OCI-LY3 (cell line): Measurements from ENCODE around the gene DOCK1.

Experiments
- H2AFZ ChIP-seq: fragments of 200-600, 300-600 bp; shearing (Covaris generic); 2 replicates; pipeline ENCODE4 v1.6.0; 2014; ENCODE audit warnings: antibody characterized with exemption, low read depth, low read length
- H3K27ac ChIP-seq: fragments of 200-600, 300-600 bp; sonication (generic); 2 replicates; pipeline ENCODE4 v1.5.1; 2014; ENCODE audit warnings: mild to moderate bottlenecking, low read length, moderate library complexity, mixed read lengths
- H3K27me3 ChIP-seq: fragments of 200-600, 300-600 bp; sonication (generic); 2 replicates; pipeline ENCODE4 v1.6.1; 2014; ENCODE audit warnings: low read depth, low read length, mixed read lengths
- H3K36me3 ChIP-seq: fragments of 200-600, 300-600 bp; sonication (generic); replicated peaks from 2 replicates; pipeline ENCODE3; 2014; ENCODE audit warnings: low read depth, low read length, mixed read lengths
- H3K4me1 ChIP-seq: fragments of 300-600, 200-600 bp; sonication (generic); 2 replicates; pipeline ENCODE4 v1.6.1; 2014; ENCODE audit warnings: low read length, mixed read lengths
- H3K4me2 ChIP-seq: fragments of 200-600, 300-600 bp; sonication (generic); 2 replicates; pipeline ENCODE4 v1.6.1; 2014; ENCODE audit warnings: low read length, mixed read lengths
- H3K4me3 ChIP-seq: fragments of 300-600, 200-600 bp; sonication (generic); 2 replicates; pipeline ENCODE4 v1.5.1; 2014; ENCODE audit warnings: antibody characterized with exemption, mild to moderate bottlenecking, low read length, moderate library complexity
- H3K79me2 ChIP-seq: fragments of 300-600, 200-600 bp; shearing (Covaris generic); 2 replicates; pipeline ENCODE4 v1.6.1; 2014; ENCODE audit warnings: mild to moderate bottlenecking, low read length, mixed read lengths
- H3K9ac ChIP-seq: fragments of 300-600, 200-600 bp; shearing (Covaris generic); 2 replicates; pipeline ENCODE4 v1.6.0; 2014; ENCODE audit warnings: mild to moderate bottlenecking, low read length, moderate library complexity
- H3K9me3 ChIP-seq: fragments of 200-600, 300-600 bp; shearing (Covaris generic); 2 replicates; pipeline ENCODE4 v1.6.1; 2014; ENCODE audit warnings: low read length, mixed read lengths; ENCODE audit not compliant: insufficient read depth
- H4K20me1 ChIP-seq: fragments of 200-600, 300-600 bp; sonication (generic); 2 replicates; pipeline ENCODE4 v1.6.1; 2016; ENCODE audit warnings: low read length, mixed read lengths; ENCODE audit not compliant: insufficient read depth
- CTCF ChIP-seq: fragments of 200-600, 300-600 bp; sonication (generic); IDR thresholded peaks from 2 replicates; pipeline ENCODE4 v1.5.1; 2014; ENCODE audit warnings: antibody characterized with exemption, low read length, low read depth
- EZH2phosphoT487 ChIP-seq: fragments of 200-600 bp; shearing (Covaris generic); IDR thresholded peaks from 2 replicates; pipeline ENCODE4 v1.6.1; 2018; ENCODE audit warnings: antibody characterized with exemption, mixed run types, low read depth

The DOCK1 gene

DNA sequence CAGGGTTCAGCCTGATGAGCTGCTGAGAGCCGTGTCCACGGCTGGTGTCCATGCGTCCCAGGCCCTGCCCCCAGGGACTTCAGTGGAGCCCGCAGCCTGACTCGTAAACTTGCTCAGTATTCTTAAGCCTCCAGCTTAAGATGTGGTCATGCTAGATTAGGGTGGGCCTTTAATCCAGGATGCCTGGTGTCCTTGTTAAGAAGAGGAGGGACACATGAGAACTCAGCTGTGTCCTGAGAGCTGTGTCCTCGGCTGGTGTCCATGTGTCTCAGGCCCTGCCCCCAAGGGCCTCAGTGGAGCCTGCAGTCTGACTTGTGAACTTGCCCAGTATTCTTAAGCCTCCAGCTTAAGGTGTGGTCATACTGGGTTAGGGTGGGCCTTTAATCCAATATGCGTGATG is 23.0 kb downstream of the DOCK1 start:
- no peaks in the 10 kb centered on the region for H3K9me3 ChIP-seq
- no peaks in the 10 kb centered on the region for H3K36me3 ChIP-seq
- no peak for TF ChIP-seq EZH2phosphoT487
- TF ChIP-seq CTCF = no peak

GRCh38 chr10:126929391-126929790 is 24.2 kb downstream of the DOCK1 start:
- Histone ChIP-seq H4K20me1 (no peaks in the 10 kb centered on the region), H3K79me2 (no peaks in the 10 kb centered on the region), H2AFZ (no peak overlapping the region), H3K4me1 (no peaks in the 10 kb centered on the region), H3K9ac (no peak overlapping the region), H3K9me3 (no peaks in the 10 kb centered on the region), H3K36me3 (no peaks in the 10 kb centered on the region), H3K27ac (no peak overlapping the region), H3K4me3 (no peak overlapping the region), H3K27me3 (no peaks in the 10 kb centered on the region), H3K4me2 (no peak overlapping the region)
- TF ChIP-seq EZH2phosphoT487 (no peak), CTCF (no peak)

More for the DNA sequence above, 23.0 kb downstream of the DOCK1 start:
- H3K9ac ChIP-seq = no peak overlapping the region
- no peaks in the 10 kb centered on the region for H3K79me2 ChIP-seq
- H4K20me1 ChIP-seq = no peaks in the 10 kb centered on the region
- no peaks in the 10 kb centered on the region for H3K4me1 ChIP-seq
- no peaks in the 10 kb centered on the region for H3K27me3 ChIP-seq
- H3K4me2 ChIP-seq = no peak overlapping the region
- H3K4me3 ChIP-seq = no peak overlapping the region
- H3K27ac ChIP-seq = no peak overlapping the region
- H2AFZ ChIP-seq = no peak overlapping the region

DNA sequence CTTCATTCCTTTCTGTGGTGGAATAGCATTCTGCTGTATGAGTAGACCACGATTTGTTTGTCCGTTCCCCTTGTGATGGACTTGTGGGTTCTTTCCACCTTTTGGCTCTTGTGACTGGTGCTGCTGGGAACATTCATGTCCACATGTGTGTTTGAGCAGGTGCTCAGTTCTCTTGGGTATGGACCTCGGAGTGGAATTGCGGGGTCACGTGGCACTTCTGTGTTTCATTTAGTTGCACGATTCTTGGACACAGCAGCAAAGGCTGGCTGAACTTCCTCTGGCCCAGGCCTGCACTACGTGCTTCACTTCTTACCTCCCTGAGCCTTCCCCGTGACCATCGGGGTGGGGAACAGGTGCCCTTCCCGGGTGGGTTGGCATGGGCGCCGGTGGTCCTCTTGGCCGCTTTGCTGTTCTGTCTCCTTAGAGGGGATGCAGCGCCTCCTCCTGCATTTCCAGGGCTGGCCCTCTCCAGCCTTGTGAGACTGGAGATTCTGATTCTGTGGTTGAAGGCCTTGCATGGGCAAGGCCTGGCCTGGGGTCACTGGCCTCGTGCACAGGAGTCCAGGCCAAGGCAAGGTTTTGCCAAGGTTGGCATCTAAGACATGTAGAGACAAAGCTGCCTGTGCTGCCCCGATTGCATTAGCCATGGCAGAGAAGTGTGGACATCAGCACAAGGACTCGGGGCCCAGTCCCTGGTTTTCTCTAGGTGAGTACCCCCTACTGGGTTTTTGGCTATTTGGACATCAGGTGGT is 25.1 kb downstream of the DOCK1 start:
- H4K20me1 ChIP-seq = no peaks in the 10 kb centered on the region
- H3K9ac ChIP-seq = no peak overlapping the region
- no peaks in the 10 kb centered on the region for H3K4me1 ChIP-seq
- H3K79me2 ChIP-seq = no peaks in the 10 kb centered on the region
- no peak overlapping the region for H3K4me3 ChIP-seq
- H3K9me3 ChIP-seq = no peaks in the 10 kb centered on the region
- H3K27ac ChIP-seq = no peak overlapping the region
- no peaks in the 10 kb centered on the region for H3K36me3 ChIP-seq
- no peaks in the 10 kb centered on the region for H3K27me3 ChIP-seq
- TF ChIP-seq EZH2phosphoT487 (no peak), CTCF (no peak)
- H3K4me2 ChIP-seq = no peak overlapping the region
- H2AFZ ChIP-seq = no peak overlapping the region

DNA sequence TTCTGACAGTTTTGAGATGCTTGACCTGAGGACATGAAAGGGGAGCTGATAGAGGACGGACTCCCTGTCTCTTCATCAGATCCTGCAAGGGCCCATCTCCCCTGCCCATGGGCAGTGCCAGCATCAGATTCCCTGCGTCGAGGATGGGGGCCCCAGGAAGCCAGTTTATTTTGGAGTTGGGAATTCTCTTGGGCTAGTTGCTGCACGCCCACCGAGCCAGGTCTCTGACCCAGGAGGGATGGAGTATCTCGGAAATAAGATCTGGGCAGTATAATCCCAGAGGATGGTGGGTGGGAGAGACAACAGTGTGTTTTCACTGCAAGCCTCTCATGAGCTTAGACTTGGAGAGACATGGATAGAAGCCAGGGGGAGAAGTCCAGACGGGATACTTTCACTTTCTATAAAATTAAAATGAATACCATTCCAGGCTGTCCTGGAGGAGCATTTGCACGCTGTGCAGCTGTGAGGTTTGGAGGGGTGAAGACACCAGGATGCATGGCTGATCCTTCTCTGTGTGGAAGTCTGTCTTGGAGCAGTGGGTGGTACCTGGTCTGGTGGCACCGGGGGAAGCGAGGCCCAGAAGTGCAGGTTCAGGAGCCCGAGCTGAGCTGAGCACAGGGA is 25.8 kb downstream of the DOCK1 start:
- H3K4me1 ChIP-seq = no peaks in the 10 kb centered on the region
- H3K4me2 ChIP-seq = no peak overlapping the region
- H3K27me3 ChIP-seq = no peaks in the 10 kb centered on the region
- H3K9ac ChIP-seq = no peak overlapping the region
- no peak overlapping the region for H2AFZ ChIP-seq
- no peak overlapping the region for H3K27ac ChIP-seq
- H4K20me1 ChIP-seq = no peaks in the 10 kb centered on the region
- TF ChIP-seq EZH2phosphoT487 = no peak
- no peak for TF ChIP-seq CTCF
- H3K79me2 ChIP-seq = no peaks in the 10 kb centered on the region
- H3K36me3 ChIP-seq = no peaks in the 10 kb centered on the region
- no peak overlapping the region for H3K4me3 ChIP-seq
- no peaks in the 10 kb centered on the region for H3K9me3 ChIP-seq
